GM13976 (cell line): ENCODE data around the gene C7orf33.

Source experiments
- DNase-seq: peaks from one replicate; pipeline ENCODE4 v3.0.0; 2012; ENCODE audit warnings: low spot score
- CTCF ChIP-seq: IDR thresholded peaks from 2 replicates; pipeline ENCODE4 v1.5.1; 2012; ENCODE audit warnings: borderline replicate concordance, mild to moderate bottlenecking; ENCODE audit not compliant: insufficient read depth; ENCODE audit errors: extremely low read depth, missing control alignments, control extremely low read depth
- in situ Hi-C: fragments of 300-500 bp; cut with MboI; formaldehyde crosslinking; loops from one replicate; pipeline ENCODE4 v1.12.0; 2022; ENCODE audit warnings: low sequenced_read_pairs, mixed read lengths, inconsistent platforms; ENCODE audit not compliant: unreplicated experiment

C7orf33 gene

GRCh38 chr7:148661471-148661870 lies 70.9 kb downstream of the C7orf33 start:
- in situ Hi-C loops, result no loop called here
- DNase-seq, result no peak
- TF ChIP-seq CTCF, result no peak

- in situ Hi-C loops, result no loop called here
- TF ChIP-seq CTCF, result no peak
- DNase-seq, result no peak
Measured at GRCh38 chr7:148662646-148663045, 72.1 kb downstream of the C7orf33 start.

- in situ Hi-C loops, result no loop called here
- TF ChIP-seq CTCF, result no peak
- no peak for DNase-seq
Measured at GRCh38 chr7:148664324-148664723, 73.8 kb downstream of the C7orf33 start.

- no peak for DNase-seq
- in situ Hi-C loops, result no loop called here
- no peak for TF ChIP-seq CTCF
Measured at GRCh38 chr7:148665221-148665620, 74.7 kb downstream of the C7orf33 start.
